ENCODE measurements around the gene ALB.
"Not testable (repeated sequence)": the region's sequence is repeated elsewhere in the genome, so short reads cannot be mapped to it uniquely, and the experiment has no call there.

ALB gene

GRCh38 chr4:73404042-73404441, at the start of gene ALB:
TSS of gene ALB (plus strand) at chr4:73404287. CDS start at chr4:73404328, 41 bp downstream.
- no peak for DNase-seq

- DNase-seq: not testable (repeated sequence)
Observed at GRCh38 chr4:73357174-73357573, 46.9 kb upstream of the ALB start.

- not testable (repeated sequence) for DNase-seq
Observed at GRCh38 chr4:73369506-73370199, 34.4 kb upstream of the ALB start.

DNA sequence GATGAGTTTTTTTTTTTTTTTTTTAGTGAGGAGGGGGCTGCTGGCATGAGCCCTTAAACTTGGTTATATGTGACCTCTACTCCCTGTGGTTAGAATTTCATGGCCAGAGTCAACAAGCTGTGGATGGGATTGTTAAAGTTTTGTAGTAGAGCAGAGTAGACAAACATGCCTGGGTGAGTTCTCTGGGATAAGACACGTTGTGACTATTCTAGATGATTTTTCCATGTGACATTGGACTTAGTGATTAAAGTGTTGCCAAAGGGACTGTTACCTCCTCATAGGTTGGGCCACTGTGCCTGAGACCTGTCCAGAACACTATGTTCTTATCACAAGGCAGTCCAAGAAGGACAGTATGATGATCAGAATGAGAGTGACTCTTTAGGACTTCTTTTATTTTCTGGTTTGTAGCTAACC, 28.8 kb upstream of the ALB start:
- DNase-seq: no peak

- DNase-seq: no peak
Observed at GRCh38 chr4:73376251-73376650, 27.8 kb upstream of the ALB start.

- DNase-seq: no peak
Observed at GRCh38 chr4:73376976-73377375, 27.1 kb upstream of the ALB start.

GRCh38 chr4:73378887-73379286, 25.2 kb upstream of the ALB start:
- no peak for DNase-seq

GRCh38 chr4:73379946-73380345, 24.1 kb upstream of the ALB start:
- no peak for DNase-seq

GRCh38 chr4:73381214-73381613, 22.9 kb upstream of the ALB start:
- DNase-seq: no peak

DNA sequence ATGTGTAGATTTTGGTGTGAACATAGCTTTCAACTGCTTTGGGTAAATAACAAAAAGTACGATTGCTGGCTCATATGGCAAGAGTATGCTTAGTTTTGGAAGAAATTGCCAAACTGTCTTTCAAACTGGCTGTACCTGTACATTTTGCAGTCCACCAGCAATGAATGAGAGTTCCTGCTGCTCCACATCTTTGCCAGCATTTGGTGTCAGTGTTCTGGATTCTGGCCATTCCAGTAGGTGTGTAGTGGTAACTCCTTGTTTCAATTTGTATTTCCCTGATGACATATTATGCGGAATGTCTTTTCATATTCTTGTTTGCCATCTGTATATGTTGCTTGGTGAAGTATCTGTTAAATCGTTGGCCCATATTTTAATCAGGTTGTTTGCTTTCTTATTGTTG, 20.6 kb upstream of the ALB start:
- DNase-seq: no peak

GRCh38 chr4:73387552-73387951, 16.5 kb upstream of the ALB start:
- no peak for DNase-seq

DNA sequence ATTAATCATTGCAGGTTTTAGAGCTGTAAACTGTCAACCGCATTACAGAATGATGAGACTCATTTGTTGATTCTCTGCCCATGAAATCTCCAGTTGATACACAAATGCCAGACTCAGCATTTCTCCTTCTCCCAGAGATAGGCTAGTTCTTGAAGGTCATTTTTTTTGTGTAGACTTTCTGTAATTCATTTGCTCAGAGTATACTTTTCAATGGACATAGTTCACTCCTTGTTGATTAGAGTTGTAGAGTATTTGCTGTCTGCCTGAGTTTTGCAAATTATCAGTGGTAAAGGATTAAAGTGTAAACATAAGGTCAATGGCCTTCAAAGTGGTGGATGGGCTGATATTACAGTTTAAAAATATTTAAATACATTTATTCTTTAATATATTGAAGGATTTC, 15.2 kb upstream of the ALB start:
- no peak for DNase-seq

GRCh38 chr4:73389663-73390062, 14.4 kb upstream of the ALB start:
- DNase-seq: not testable (repeated sequence)

- no peak for DNase-seq
Observed at GRCh38 chr4:73391774-73392173, 12.3 kb upstream of the ALB start.

DNA sequence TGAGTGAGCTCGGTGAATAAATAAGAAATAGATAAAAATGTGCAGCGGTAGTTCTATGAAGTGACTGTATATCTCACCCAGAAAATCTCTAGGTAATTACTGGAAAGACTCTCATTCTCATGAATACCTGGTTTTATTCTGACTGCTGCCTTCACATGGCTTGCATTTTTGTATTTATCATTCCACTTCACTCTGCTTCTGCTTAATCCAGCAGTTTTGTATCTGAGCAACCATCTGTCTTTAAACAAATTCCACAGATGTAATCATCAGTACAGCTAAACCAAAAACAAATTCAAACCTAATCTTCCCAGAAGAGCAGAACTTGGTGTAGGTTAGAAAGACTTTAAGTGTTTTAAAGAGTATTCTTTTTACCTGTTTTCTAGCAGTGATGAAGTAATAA, 11.2 kb upstream of the ALB start:
- DNase-seq: no peak

GRCh38 chr4:73396304-73396703, 7.8 kb upstream of the ALB start:
- DNase-seq: no peak

DNA sequence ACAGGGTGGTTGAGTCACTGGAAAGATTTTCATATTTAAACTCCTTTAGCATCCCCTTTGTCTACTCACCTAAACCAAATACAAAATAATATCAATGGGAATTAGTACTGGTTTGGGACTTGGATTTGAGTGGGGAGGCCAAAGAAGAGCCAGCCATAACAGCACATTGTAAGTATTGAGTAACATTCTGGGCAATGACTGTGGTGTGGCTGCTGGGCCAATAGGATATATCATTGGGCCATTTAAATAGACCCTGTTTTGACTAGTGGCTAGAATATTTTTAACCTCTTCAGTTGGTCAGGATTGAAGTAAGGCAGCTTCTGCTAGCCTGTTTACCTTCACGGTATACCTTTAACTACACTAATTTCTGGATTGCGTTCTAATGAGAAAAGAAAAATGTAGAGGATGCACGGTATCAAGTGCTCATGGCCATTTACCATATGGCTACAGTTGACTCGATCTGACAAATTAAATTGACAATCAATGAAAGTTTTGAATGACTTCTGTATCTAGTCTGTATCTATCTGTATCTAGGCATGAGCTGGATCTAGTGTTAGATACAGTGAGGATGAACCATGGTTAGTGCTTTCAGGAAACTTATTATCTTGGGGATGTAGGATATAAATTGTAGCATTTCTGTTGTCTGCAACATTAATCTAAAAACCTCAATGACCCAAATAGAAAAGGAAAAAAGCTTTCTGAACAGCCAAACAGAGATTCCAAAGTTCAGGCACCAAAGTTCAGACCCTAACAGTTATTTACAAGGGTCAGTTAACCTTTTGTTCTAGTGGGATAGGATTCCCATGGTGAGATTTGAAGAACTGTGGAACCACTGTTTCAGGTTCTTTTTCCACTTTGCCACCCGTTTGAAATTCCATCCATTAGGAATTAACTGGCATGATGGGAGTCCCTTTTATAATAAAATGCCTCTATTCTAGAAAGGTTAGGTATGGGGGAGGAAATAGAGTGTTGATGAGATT, 6.8 kb upstream of the ALB start:
- no peak for DNase-seq

GRCh38 chr4:73401412-73401811, 2.7 kb upstream of the ALB start:
- DNase-seq: no peak

DNA sequence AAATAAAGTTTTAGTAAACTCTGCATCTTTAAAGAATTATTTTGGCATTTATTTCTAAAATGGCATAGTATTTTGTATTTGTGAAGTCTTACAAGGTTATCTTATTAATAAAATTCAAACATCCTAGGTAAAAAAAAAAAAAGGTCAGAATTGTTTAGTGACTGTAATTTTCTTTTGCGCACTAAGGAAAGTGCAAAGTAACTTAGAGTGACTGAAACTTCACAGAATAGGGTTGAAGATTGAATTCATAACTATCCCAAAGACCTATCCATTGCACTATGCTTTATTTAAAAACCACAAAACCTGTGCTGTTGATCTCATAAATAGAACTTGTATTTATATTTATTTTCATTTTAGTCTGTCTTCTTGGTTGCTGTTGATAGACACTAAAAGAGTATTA, 370 bp downstream of the ALB start:
- no peak for DNase-seq

DNA sequence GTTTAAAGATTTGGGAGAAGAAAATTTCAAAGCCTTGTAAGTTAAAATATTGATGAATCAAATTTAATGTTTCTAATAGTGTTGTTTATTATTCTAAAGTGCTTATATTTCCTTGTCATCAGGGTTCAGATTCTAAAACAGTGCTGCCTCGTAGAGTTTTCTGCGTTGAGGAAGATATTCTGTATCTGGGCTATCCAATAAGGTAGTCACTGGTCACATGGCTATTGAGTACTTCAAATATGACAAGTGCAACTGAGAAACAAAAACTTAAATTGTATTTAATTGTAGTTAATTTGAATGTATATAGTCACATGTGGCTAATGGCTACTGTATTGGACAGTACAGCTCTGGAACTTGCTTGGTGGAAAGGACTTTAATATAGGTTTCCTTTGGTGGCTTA, 1.1 kb downstream of the ALB start:
- no peak for DNase-seq

GRCh38 chr4:73406548-73406875, 2.4 kb downstream of the ALB start:
- no peak for DNase-seq

GRCh38 chr4:73407227-73407673, 3.2 kb downstream of the ALB start:
- no peak for DNase-seq

GRCh38 chr4:73408181-73408867, 4.2 kb downstream of the ALB start:
- no peak for DNase-seq

Data from C1 segment of cervical spinal cord (tissue), 14 donors.